Neural cell (in vitro differentiated cells): ENCODE measurements around the gene BHLHE23.

ENCODE experiments used
- TAF1 ChIP-seq: IDR thresholded peaks from 2 replicates; pipeline ENCODE4 v1.6.1; 2012; ENCODE audit warnings: low read depth
- TF ChIP-seq, protein P1 (sequence below): fragments of 450-650 bp; IDR thresholded peaks from 2 replicates; pipeline ENCODE4 v1.5.1; 2014; ENCODE audit warnings: antibody characterized with exemption, mild to moderate bottlenecking, moderate library complexity; ENCODE audit not compliant: poor library complexity, severe bottlenecking

DNA sequence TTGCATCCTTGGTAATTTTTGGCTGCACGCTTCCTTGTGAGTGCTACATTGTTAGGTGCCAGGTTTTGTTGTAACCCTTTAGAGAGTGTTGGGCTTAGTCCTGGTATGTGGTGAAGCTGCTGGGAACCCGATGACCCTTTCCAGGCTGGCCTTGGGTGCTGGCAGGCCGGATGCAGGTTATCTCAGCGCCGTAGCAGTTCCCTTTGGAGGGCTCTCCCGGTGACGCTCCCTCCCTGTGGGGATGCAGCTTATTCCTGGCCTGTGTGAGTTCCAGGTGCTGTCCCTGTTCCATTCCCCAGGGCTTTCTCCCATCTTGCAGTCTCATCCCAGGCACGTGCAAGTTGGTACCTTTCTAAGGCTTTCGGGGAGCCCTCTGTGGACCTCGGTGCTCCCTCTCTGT lies 13.9 kb upstream of the BHLHE23 start:
- TF ChIP-seq TAF1: no peak
- TF ChIP-seq, protein P1, sequence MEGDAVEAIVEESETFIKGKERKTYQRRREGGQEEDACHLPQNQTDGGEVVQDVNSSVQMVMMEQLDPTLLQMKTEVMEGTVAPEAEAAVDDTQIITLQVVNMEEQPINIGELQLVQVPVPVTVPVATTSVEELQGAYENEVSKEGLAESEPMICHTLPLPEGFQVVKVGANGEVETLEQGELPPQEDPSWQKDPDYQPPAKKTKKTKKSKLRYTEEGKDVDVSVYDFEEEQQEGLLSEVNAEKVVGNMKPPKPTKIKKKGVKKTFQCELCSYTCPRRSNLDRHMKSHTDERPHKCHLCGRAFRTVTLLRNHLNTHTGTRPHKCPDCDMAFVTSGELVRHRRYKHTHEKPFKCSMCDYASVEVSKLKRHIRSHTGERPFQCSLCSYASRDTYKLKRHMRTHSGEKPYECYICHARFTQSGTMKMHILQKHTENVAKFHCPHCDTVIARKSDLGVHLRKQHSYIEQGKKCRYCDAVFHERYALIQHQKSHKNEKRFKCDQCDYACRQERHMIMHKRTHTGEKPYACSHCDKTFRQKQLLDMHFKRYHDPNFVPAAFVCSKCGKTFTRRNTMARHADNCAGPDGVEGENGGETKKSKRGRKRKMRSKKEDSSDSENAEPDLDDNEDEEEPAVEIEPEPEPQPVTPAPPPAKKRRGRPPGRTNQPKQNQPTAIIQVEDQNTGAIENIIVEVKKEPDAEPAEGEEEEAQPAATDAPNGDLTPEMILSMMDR: no peak
